Psoas muscle (tissue), 8 donors: Measurements from ENCODE around the gene ZBTB16. TPM values are rescaled to one million over a fixed set of nuclear protein-coding genes. Genes with fewer than 3 reads are reported as not detected.

ENCODE experiments used
- ATAC-seq, 4 donors: fragments of 200-7000 bp; cut with Tn5 transposase; one replicate each; pipeline ENCODE4 v1.9.1; 2020; ENCODE audit warnings: moderate library complexity in 3 of 4, mild to moderate bottlenecking in 2 of 4
- DNase-seq, 2 donors: peaks; one replicate each; pipeline ENCODE4 v3.0.0-alpha.2; 2020
- H3K27ac ChIP-seq: fragments of 200-600 bp; one replicate; pipeline ENCODE4 v1.8.0; 2022
- H3K27me3 ChIP-seq, 3 donors: fragments of 200-600 bp in 1 of 3; one replicate each; pipeline versions ENCODE4 v1.6.1 to v1.8.0; 2013 to 2022; ENCODE audit warnings: low read length in 2 of 3, mild to moderate bottlenecking in 2 of 3, moderate library complexity in 1 of 3; ENCODE audit not compliant: insufficient read depth in 3 of 3
- H3K36me3 ChIP-seq, 2 donors: fragments of 200-600 bp in 1 of 2; one replicate each; pipeline versions ENCODE4 v1.6.1 to v1.8.0; 2013 to 2022; ENCODE audit warnings: low read depth in 1 of 2, mild to moderate bottlenecking in 1 of 2, moderate library complexity in 1 of 2; ENCODE audit not compliant: insufficient read depth in 1 of 2
- H3K4me1 ChIP-seq: fragments of 200-600 bp; one replicate; pipeline ENCODE4 v1.8.0; 2022
- H3K4me3 ChIP-seq: fragments of 200-600 bp; one replicate; pipeline ENCODE4 v1.8.0; 2022; ENCODE audit warnings: mild to moderate bottlenecking
- H3K9me3 ChIP-seq: fragments of 200-600 bp; one replicate; pipeline ENCODE4 v1.8.0; 2022
- WGBS, 3 donors: extraction: QIAGEN DNeasy Blood & Tissue Kit; methylation state at CpG; one replicate each; pipeline versions ENCODE4 v1.1.6 to v1.1.7; 2013; 5-methylcytosine and 5-hydroxymethylcytosine counted together
- intact Hi-C, 2 donors: fragments of 100-400 bp; cut with DNase I; formaldehyde crosslinking; loops; one replicate each; pipeline versions ENCODE4 v1.11.0 to v1.14.2; 2022
- polyA plus RNA-seq, 3 donors: library from polyadenylated mRNA; stranded (reverse); fragments of 200-250 nt; gene quantifications; one replicate each; pipeline ENCODE4 v1.2.3, GENCODE V29; 2013
- total RNA-seq, 4 donors: library from RNA; stranded (reverse); fragmentation: NEBNext Ultra II Directional in 2 of 4; extraction: Animal tissue kit (Norgen Biotek cat#: 25700) in 2 of 4; gene quantifications; one replicate each; pipeline versions ENCODE4 v1.2.1 to v1.2.4, GENCODE V29; 2021 to 2023
- TF ChIP-seq, protein P1 (sequence below): fragments of 200-600 bp; IDR thresholded peaks from one replicate; pipeline ENCODE4 v1.8.0; 2022; ENCODE audit warnings: antibody characterized with exemption
- donor health status: healthy with polysubstance abuse.
- donor health status: DM: no; HTN: no; CAD: no; lungs with moderate emphysema.
- donor health status: Bipolar disorder and iron deficiency.
- donor health status: healthy.
- donor health status: DM: yes; HTN: yes; CAD: no.
- donor health status: DM: no; HTN: no; CAD: no.
- donor health status: DM: no; HTN: no; CAD: no.
- donor health status: DM: yes; HTN: yes; CAD: no.

Gene ZBTB16
- total and polyA plus RNA-seq, 7 donors: 11.7 to 299 (median 89.8) TPM

DNA sequence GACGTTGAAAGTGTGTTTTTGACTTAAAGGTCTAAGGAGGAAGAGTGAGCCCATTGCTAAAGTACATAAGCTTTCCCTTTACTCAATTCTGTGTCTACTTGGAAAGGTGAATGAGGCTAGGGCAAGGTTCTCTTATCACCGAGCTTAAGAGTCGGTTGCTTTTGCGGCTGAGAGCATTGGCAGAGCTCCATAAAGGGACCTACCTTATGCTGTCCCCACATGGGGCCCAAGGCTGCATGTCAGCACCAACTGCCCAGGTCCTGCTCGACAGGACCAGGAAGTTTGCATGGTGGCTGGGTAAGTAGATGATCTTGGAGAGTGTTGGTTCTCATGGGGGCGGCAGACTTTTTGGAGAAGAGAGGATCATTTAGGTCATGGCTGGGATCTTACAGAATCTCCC lies 91.2 kb downstream of the ZBTB16 start:
- ATAC-seq (no peak), DNase-seq (peak in 1 of 2 donors; percentile 28)
- H3K36me3 ChIP-seq: no peaks in the 10 kb centered on the region
- no peak overlapping the region for H3K4me3 ChIP-seq
- TF ChIP-seq, protein P1, sequence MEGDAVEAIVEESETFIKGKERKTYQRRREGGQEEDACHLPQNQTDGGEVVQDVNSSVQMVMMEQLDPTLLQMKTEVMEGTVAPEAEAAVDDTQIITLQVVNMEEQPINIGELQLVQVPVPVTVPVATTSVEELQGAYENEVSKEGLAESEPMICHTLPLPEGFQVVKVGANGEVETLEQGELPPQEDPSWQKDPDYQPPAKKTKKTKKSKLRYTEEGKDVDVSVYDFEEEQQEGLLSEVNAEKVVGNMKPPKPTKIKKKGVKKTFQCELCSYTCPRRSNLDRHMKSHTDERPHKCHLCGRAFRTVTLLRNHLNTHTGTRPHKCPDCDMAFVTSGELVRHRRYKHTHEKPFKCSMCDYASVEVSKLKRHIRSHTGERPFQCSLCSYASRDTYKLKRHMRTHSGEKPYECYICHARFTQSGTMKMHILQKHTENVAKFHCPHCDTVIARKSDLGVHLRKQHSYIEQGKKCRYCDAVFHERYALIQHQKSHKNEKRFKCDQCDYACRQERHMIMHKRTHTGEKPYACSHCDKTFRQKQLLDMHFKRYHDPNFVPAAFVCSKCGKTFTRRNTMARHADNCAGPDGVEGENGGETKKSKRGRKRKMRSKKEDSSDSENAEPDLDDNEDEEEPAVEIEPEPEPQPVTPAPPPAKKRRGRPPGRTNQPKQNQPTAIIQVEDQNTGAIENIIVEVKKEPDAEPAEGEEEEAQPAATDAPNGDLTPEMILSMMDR: no peak
- 69 to 77% (median 75%) methylated on average over 6 of the region's 6 CpGs for WGBS, 3 donors
- H3K27ac ChIP-seq: peak overlapping the region; percentile 99
- H3K9me3 ChIP-seq: no peaks in the 10 kb centered on the region
- intact Hi-C loops: no loop called here
- H3K4me1 ChIP-seq: peaks cover 92% of the 10 kb centered on the region
- no peaks in the 10 kb centered on the region for H3K27me3 ChIP-seq

GRCh38 chr11:114151631-114152030 lies 92.1 kb downstream of the ZBTB16 start:
- 96 to 100% (median 98%) methylated on average over 2 of the region's 2 CpGs for WGBS, 3 donors
- no peaks in the 10 kb centered on the region for H3K36me3 ChIP-seq
- H3K4me1 ChIP-seq: peaks cover 93% of the 10 kb centered on the region
- DNase-seq (no peak), ATAC-seq (no peak)
- H3K4me3 ChIP-seq: no peak overlapping the region
- intact Hi-C loops: no loop called here
- H3K27me3 ChIP-seq: no peaks in the 10 kb centered on the region
- peak overlapping the region; percentile 99 for H3K27ac ChIP-seq
- H3K9me3 ChIP-seq: no peaks in the 10 kb centered on the region
- TF ChIP-seq, protein P1: no peak

DNA sequence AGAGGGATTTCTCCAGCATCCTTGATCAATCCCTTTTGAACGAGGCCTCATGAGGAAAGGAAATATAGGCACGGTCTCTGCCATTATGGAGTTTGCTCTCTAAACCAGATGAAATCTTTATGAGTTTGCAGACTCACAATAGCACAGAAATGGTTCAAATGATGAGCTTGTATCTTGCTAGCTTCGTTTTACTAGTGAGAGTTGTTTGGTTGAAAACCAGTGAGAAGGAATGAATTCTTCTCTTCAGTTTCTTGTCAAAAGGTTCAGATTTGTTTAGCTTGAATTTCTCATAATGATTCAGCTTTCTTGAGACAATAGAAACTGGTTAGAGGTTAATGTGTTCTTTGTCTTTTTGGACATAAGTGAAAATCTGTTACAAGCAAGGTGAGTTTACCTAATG lies 92.7 kb downstream of the ZBTB16 start:
- H3K36me3 ChIP-seq: peaks cover 0 to 3% of the 10 kb centered on the region in 2 donors
- TF ChIP-seq, protein P1: no peak
- H3K9me3 ChIP-seq: no peaks in the 10 kb centered on the region
- no peak overlapping the region for H3K4me3 ChIP-seq
- peak overlapping the region; percentile 99 for H3K27ac ChIP-seq
- ATAC-seq (no peak), DNase-seq (no peak)
- intact Hi-C loops: no loop called here
- no peaks in the 10 kb centered on the region for H3K27me3 ChIP-seq
- H3K4me1 ChIP-seq: peaks cover 93% of the 10 kb centered on the region
- WGBS, 3 donors: 76 to 92% (median 90%) methylated on average over 3 of the region's 3 CpGs

GRCh38 chr11:114152785-114153184 lies 93.3 kb downstream of the ZBTB16 start:
- ATAC-seq: no peak
- no peak overlapping the region for H3K4me3 ChIP-seq
- no peaks in the 10 kb centered on the region for H3K9me3 ChIP-seq
- no peaks in the 10 kb centered on the region for H3K27me3 ChIP-seq
- TF ChIP-seq, protein P1: no peak
- intact Hi-C loops: no loop called here
- H3K4me1 ChIP-seq: peaks cover 93% of the 10 kb centered on the region
- 48 to 81% (median 53%) methylated on average over 2 of the region's 2 CpGs for WGBS, 3 donors
- DNase-seq: no peak
- peaks cover 0 to 3% of the 10 kb centered on the region in 2 donors for H3K36me3 ChIP-seq
- peak overlapping the region; percentile 99 for H3K27ac ChIP-seq

DNA sequence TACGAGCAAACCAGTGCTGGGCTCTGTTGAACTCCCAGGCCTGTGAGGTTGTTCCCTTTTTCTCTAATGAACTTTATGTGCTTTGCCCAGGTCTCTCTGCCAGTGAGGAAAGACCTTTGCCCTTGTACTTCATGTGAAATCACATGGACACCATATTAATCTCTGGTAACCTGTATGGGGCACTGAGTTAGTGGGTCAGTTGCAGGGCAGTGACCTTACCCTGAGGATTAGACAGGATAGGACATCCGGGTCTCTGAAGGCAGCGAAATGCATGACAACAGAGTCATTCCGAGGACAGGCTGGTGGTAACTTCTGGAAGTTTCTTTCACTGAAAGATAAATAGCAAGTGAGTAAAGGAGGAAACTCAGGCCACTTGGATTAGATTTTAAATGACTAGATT lies 93.7 kb downstream of the ZBTB16 start:
- Histone ChIP-seq H3K36me3 (peaks cover 0 to 3% of the 10 kb centered on the region in 2 donors), H3K27ac (peak overlapping the region; percentile 99), H3K27me3 (no peaks in the 10 kb centered on the region), H3K4me3 (no peak overlapping the region), H3K9me3 (no peaks in the 10 kb centered on the region), H3K4me1 (peaks cover 94% of the 10 kb centered on the region)
- intact Hi-C loops: no loop called here
- DNase-seq (peak in 1 of 2 donors; percentile 62), ATAC-seq (peak in 3 of 4 donors; percentile 7 to 56 (median 35))
- TF ChIP-seq, protein P1: no peak
- WGBS, 3 donors: 44 to 79% (median 57%) methylated on average over 4 of the region's 4 CpGs
